NCI-H1417 treated with DMSO at 0.1 percent for 48 hours (cell line): ENCODE measurements around the gene HOOK2.
A peak's percentile ranks its signal among the peaks of the same experiment; 100 is the strongest.
"Not testable (repeated sequence)": the region's sequence is repeated elsewhere in the genome, so short reads cannot be mapped to it uniquely, and the experiment has no call there.

Experiments used
- DNase-seq: peaks from one replicate; lab custom pipeline; 2025; lab: John Stamatoyannopoulos, UW

The HOOK2 gene, protein sequence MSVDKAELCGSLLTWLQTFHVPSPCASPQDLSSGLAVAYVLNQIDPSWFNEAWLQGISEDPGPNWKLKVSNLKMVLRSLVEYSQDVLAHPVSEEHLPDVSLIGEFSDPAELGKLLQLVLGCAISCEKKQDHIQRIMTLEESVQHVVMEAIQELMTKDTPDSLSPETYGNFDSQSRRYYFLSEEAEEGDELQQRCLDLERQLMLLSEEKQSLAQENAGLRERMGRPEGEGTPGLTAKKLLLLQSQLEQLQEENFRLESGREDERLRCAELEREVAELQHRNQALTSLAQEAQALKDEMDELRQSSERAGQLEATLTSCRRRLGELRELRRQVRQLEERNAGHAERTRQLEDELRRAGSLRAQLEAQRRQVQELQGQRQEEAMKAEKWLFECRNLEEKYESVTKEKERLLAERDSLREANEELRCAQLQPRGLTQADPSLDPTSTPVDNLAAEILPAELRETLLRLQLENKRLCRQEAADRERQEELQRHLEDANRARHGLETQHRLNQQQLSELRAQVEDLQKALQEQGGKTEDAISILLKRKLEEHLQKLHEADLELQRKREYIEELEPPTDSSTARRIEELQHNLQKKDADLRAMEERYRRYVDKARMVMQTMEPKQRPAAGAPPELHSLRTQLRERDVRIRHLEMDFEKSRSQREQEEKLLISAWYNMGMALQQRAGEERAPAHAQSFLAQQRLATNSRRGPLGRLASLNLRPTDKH

GRCh38 chr19:12774588-12775555 lies at the start of gene HOOK2:
Gene HOOK2, minus strand, starts transcription at chr19:12775552. Its CDS starts 103 bp downstream, at chr19:12775449.
- peak; percentile 32 for DNase-seq

GRCh38 chr19:12821761-12822160 lies 46.4 kb upstream of the HOOK2 start:
- DNase-seq: no peak

- DNase-seq: not testable (repeated sequence)
Observed at GRCh38 chr19:12817810-12818209, 42.5 kb upstream of the HOOK2 start.

DNA sequence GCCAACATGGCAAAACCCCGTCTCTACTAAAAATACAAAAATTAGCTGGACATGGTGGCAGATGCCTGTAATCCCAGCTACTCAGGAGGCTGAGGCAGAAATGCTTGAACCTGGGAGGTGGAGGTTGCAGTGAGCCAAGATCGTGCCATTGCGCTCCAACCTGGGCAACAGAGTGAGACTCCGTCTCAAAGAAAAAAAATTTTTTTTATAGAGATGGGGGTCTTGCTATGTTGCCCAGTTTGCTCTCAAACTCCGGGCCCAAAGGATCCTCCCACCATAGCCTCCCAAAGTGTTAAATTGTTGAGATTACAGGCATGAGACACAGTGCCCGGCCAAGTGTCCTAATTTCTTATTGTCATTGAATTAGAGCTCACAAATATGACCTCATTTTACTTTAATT lies 41.8 kb upstream of the HOOK2 start:
- DNase-seq: not testable (repeated sequence)

- no peak for DNase-seq
Observed at GRCh38 chr19:12815088-12815487, 39.7 kb upstream of the HOOK2 start.

DNA sequence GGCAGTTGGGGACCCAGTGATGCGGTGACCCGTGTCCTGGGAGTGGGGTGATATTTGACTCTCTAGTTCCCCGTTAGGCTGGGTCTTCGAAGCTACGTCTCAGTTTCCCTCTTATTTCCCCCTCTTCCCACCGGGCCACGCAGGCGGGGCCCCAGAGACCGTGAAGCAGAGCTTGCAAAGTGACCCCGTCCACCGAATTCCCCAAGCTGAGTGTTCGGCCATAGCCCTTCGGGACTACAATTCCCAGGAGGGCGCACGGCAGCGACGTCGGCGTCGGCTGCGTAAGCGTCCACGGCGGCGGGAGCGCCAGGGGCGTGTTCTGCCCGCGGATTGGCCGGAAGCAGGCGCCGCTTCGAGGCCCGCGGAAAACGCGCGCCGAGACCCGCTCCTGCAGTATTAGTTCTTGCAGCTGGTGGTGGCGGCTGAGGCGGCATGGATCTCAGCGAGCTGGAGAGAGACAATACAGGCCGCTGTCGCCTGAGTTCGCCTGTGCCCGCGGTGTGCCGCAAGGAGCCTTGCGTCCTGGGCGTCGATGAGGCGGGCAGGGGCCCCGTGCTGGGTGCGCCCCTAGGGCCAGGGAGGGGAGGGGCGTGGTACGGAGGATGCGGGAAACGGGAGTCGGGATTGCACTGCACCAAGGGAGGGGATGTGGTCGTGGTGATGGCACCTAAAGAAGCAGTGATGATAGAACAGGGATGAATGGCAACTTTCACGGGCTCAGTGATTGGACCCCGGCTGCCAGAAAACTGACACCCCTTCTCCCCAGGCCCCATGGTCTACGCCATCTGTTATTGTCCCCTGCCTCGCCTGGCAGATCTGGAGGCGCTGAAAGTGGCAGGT lies 31.1 kb upstream of the HOOK2 start, which contains the start of gene RNASEH2A:
Gene RNASEH2A (plus strand): TSS at position 343 of the 840 bp plus-strand sequence. CDS start 90 bp downstream, at position 433.
- peak; percentile 61 for DNase-seq

DNA sequence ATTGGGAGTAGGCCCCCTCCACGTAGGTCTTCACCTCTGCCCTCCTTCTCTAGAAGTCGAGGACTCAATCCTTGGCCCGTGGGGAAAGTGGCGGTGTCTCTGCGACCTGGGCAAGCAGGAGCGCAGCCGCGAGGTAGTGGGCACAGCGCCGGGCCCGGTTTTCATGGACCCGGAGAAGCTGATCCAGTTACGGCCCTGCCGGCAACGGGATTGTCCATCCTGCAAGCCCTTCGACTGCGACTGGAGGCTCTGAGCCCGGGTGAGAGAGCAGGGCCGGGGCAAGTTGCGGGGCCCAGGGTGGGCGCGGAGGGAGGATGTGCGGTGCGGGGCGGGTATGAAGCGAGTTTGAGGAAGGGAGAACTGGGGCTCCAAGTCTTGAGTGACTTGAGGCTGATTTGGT lies 28.7 kb upstream of the HOOK2 start:
- DNase-seq: no peak

DNA sequence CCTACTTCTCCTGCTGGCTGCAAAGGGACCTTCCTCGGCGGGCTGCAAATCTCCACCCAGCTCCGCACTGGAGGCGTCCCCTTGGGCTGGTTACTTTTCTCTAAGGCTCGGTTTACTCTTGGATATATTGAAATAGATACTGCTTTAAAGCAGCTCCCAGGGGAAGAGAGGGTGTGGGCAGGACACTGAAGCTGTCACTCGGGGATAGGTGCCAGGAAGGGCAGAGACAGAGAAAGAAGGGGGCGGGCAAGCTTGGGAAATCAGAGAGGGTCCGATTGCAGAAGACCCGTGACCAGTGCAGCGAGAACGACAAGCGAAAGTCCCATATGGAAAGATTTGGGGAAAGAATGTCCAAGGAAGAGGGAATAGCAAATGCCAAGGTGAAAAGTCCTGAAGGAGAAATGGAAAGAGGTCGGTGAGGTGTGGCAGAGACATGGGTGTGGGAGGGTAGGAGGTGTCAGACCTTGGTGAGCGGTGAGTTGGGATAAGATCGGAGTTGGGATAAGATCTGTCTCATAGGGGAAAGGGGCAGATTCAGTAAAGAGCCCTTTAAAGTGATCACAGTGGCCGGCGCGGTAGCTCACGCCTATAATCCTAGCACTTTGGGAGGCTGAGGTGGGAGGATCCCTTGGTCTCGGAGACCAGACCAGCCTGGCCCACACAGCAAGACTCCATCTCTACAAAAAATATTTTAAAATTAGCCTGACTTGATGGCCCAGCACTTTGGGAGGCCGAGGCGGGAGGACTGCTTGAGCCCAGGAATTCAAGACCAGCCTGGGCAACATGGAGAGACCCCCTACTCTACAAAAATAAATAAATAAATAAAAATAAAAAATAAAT lies 27.1 kb upstream of the HOOK2 start:
- DNase-seq: no peak

DNA sequence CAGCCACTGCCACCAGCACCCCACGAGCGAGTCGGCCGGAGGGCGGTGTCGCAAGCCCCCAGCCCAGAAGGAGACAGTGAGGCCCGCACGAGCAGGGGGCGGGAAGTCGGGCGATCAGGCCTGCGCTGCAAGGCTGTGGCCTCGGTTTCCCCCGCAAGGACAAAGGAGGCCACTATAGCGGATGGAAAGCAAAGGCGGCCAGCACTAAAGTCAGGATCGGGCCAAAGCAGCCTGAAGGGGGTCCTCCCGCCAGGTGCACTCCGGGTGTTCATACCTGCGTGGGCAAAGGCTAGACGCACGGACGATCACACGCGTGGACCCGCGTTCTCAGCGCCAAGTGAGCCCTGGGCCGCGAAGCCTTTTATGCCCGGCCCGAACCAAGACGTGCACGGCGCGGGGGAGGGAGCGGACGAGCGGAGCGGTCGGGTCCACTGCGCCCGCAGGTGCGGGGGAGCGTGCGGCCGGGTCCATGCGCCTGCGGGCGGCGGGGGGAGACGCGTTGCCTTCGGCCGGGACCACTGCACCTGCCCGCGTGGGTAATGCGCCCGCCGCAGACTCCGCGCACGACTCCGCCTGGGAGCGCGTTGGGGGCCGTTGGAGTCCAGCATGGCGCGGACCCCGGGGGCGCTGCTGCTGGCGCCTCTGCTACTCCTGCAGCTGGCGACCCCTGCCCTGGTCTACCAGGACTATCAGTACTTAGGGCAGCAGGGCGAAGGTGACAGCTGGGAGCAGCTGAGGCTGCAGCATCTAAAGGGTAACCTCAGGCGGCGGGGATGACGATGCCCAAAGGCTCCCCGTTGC lies 26.3 kb upstream of the HOOK2 start, which contains the start of the genes PRDX2 and THSD8:
Gene PRDX2 (minus strand): TSS at position 335 of the 801 bp plus-strand sequence. CDS start 539 bp downstream, outside the sequence.
Gene THSD8 (plus strand): TSS at position 604 of the 801 bp plus-strand sequence. CDS start 3 bp downstream, at position 607.
- peak; percentile 19 for DNase-seq

- no peak for DNase-seq
Observed at GRCh38 chr19:12800923-12801465, 25.6 kb upstream of the HOOK2 start.

- DNase-seq: no peak
Observed at GRCh38 chr19:12800466-12800770, 25.1 kb upstream of the HOOK2 start.

GRCh38 chr19:12799742-12800465 lies 24.6 kb upstream of the HOOK2 start:
- DNase-seq: no peak

GRCh38 chr19:12797607-12798006 lies 22.3 kb upstream of the HOOK2 start:
- DNase-seq: not testable (repeated sequence)

- DNase-seq: no peak
Observed at GRCh38 chr19:12797141-12797587, 21.8 kb upstream of the HOOK2 start.

DNA sequence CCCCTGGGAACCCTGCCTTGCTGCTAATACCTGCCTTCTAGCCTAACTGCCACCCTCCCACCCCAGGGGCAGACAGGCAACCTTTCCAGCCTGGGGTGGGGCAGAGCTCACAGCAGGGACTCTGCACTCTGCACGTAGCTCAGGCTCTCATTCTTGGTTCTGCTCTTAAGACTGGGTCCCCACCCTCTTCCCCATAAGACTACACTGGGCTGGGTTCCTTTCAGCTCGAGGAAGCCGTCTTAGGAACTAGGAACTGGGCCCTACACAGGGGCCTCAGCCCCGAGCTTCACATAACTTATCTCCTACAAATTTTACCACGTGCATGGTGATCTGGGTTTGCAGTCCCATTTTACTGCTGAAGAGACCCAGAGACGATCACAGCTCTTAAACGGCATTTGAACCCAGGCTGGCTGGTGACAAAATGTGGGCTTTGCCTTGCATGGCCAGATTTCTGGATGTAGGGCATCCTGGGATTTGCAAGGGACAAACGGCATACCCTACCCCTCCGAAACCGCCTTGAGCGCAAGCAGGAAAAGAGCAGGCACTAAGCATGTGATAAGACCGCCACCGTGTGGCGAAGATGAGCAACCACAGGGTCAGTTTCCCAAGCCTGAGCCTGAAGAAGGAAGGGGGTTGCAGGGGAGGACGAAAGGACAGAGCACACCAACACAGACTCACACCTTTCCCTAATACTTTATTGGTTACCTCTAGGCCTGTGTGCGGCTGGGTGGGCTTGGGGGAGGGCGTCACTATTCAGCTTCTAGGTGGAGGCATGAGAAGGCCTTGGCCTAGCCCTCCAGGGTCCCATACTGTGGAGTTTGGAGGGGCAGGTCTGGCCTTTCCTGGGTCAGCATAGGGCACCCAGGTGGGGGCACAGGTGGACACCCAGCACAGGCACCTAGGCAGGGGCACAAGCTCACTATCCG lies 21.1 kb upstream of the HOOK2 start:
- DNase-seq: peak; percentile 48

GRCh38 chr19:12794971-12795381 lies 19.6 kb upstream of the HOOK2 start:
- DNase-seq: no peak
